OCI-LY1 (cell line): ENCODE data around the gene LIMS2.

Experiments
- H2AFZ ChIP-seq: fragments of 200-600 bp; sonication (generic), shearing (Covaris generic); 2 replicates; pipeline ENCODE4 v1.6.0; 2014; ENCODE audit warnings: antibody characterized with exemption, mild to moderate bottlenecking, low read length
- H3F3A ChIP-seq: fragments of 200-600 bp; sonication (generic), shearing (Covaris generic); 2 replicates; pipeline ENCODE4 v1.6.0; 2014; ENCODE audit warnings: mild to moderate bottlenecking, antibody characterized with exemption, low read length, moderate library complexity; ENCODE audit not compliant: insufficient read depth
- H3K27ac ChIP-seq: fragments of 200-600 bp; sonication (generic); 2 replicates; pipeline ENCODE4 v1.5.1; 2014; ENCODE audit warnings: low read length, mixed run types, mild to moderate bottlenecking, low read depth; ENCODE audit not compliant: poor library complexity, severe bottlenecking
- H3K27me3 ChIP-seq: fragments of 200-600 bp; sonication (generic); 2 replicates; pipeline ENCODE4 v1.6.0; 2014; ENCODE audit warnings: antibody characterized with exemption, mild to moderate bottlenecking, low read length, moderate library complexity; ENCODE audit not compliant: insufficient read depth
- H3K36me3 ChIP-seq: fragments of 200-600 bp; sonication (generic); 2 replicates; pipeline ENCODE4 v1.6.1; 2014; ENCODE audit warnings: mild to moderate bottlenecking, antibody characterized with exemption, low read length, moderate library complexity, mixed read lengths; ENCODE audit not compliant: insufficient read depth
- H3K4me1 ChIP-seq: fragments of 200-600 bp; sonication (generic); 2 replicates; pipeline ENCODE4 v1.5.1; 2014; ENCODE audit warnings: mild to moderate bottlenecking, low read length, moderate library complexity; ENCODE audit not compliant: insufficient read depth, severe bottlenecking
- H3K4me2 ChIP-seq: fragments of 200-600 bp; sonication (generic), shearing (Covaris generic); 2 replicates; pipeline ENCODE4 v1.6.1; 2014; ENCODE audit warnings: low read length
- H3K4me3 ChIP-seq: fragments of 200-600 bp; sonication (generic); 2 replicates; pipeline ENCODE4 v1.5.1; 2014; ENCODE audit warnings: low read length, low read depth, mild to moderate bottlenecking, mixed read lengths; ENCODE audit not compliant: poor library complexity, severe bottlenecking
- H3K79me2 ChIP-seq: fragments of 200-600 bp; shearing (Covaris generic); 2 replicates; pipeline ENCODE4 v1.6.1; 2016; ENCODE audit warnings: mixed run types, low read length, mixed read lengths; ENCODE audit not compliant: insufficient read depth
- H3K9ac ChIP-seq: fragments of 200-600 bp; sonication (generic), shearing (Covaris generic); 2 replicates; pipeline ENCODE4 v1.6.1; 2014; ENCODE audit warnings: mild to moderate bottlenecking, low read length, mixed read lengths
- H3K9me2 ChIP-seq: fragments of 200-600 bp; sonication (generic), shearing (Covaris generic); 2 replicates; pipeline ENCODE4 v1.6.1; 2014; ENCODE audit warnings: low read depth, mild to moderate bottlenecking, low read length, mixed read lengths
- H3K9me3 ChIP-seq: fragments of 200-600 bp; shearing (Covaris generic); 2 replicates; pipeline ENCODE4 v1.6.1; 2014; ENCODE audit warnings: low read length, mixed read lengths
- H4K20me1 ChIP-seq: fragments of 200-600 bp; sonication (generic), shearing (Covaris generic); 2 replicates; pipeline ENCODE4 v1.6.0; 2016; ENCODE audit warnings: mild to moderate bottlenecking, low read length; ENCODE audit not compliant: insufficient read depth
- CTCF ChIP-seq: fragments of 200-600 bp; sonication (generic), shearing (Covaris generic); IDR thresholded peaks from 2 replicates; pipeline ENCODE4 v1.5.1; 2017; ENCODE audit warnings: mild to moderate bottlenecking, antibody characterized with exemption, low read length, moderate library complexity, mixed read lengths
- EZH2 ChIP-seq: fragments of 200-600 bp; sonication (generic), shearing (Covaris generic); IDR thresholded peaks from 2 replicates; pipeline ENCODE4 v1.8.0; 2017; ENCODE audit warnings: borderline replicate concordance, mixed run types, mild to moderate bottlenecking, antibody characterized with exemption, low read length, moderate library complexity, mixed read lengths

Gene LIMS2

DNA sequence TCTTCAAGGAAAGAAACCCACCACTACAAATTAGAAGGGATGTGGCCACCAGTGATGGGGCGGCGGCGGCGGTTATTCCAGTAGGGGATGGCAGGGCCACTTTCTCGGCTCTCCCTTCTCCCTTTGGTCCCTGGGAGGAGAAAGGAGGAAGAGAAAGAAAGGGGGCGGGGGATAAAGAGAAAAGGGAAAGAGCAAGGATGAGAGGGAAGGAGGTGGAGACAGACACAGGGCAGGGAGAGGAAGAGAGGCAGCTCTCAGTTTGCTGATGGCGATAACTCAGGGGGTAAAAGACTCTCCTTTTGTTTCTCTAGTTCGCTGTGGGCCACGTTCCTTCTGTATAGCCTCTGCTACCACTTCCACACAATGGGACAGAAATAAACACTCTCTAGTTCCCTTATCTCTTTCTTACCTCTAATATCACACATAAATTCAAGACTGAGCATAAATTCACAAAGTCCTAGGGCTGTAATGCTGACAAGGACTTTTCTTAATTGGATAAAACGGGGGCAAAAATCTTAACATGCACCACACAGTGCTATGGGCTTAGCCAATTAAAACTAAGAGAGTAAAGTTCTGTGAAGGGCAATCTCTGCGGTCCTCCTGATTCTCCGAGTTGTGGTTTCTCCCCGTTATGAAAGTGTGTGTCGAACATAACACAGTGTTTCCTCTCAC is 40.6 kb upstream of the LIMS2 start:
- H3K9me2 ChIP-seq, result no peaks in the 10 kb centered on the region
- H4K20me1 ChIP-seq, result no peaks in the 10 kb centered on the region
- no peak overlapping the region for H3K4me3 ChIP-seq
- H3K36me3 ChIP-seq, result peaks cover 74% of the 10 kb centered on the region
- H3K9ac ChIP-seq, result no peak overlapping the region
- no peaks in the 10 kb centered on the region for H3K27me3 ChIP-seq
- H3K4me2 ChIP-seq, result no peak overlapping the region
- no peaks in the 10 kb centered on the region for H3K9me3 ChIP-seq
- no peak overlapping the region for H2AFZ ChIP-seq
- H3F3A ChIP-seq, result no peaks in the 10 kb centered on the region
- H3K4me1 ChIP-seq, result no peaks in the 10 kb centered on the region
- TF ChIP-seq CTCF, result no peak
- no peak for TF ChIP-seq EZH2
- no peak overlapping the region for H3K27ac ChIP-seq
- no peaks in the 10 kb centered on the region for H3K79me2 ChIP-seq

GRCh38 chr2:127713562-127713961 is 38.2 kb upstream of the LIMS2 start:
- H3K9me2 ChIP-seq, result no peaks in the 10 kb centered on the region
- H3K79me2 ChIP-seq, result no peaks in the 10 kb centered on the region
- no peak overlapping the region for H3K4me2 ChIP-seq
- no peak overlapping the region for H3K9ac ChIP-seq
- H3K4me3 ChIP-seq, result no peak overlapping the region
- peaks cover 71% of the 10 kb centered on the region for H3K36me3 ChIP-seq
- H3F3A ChIP-seq, result no peaks in the 10 kb centered on the region
- TF ChIP-seq CTCF (no peak), EZH2 (no peak)
- no peak overlapping the region for H2AFZ ChIP-seq
- no peak overlapping the region for H3K27ac ChIP-seq
- H3K9me3 ChIP-seq, result no peaks in the 10 kb centered on the region
- no peaks in the 10 kb centered on the region for H3K27me3 ChIP-seq
- H4K20me1 ChIP-seq, result no peaks in the 10 kb centered on the region
- no peaks in the 10 kb centered on the region for H3K4me1 ChIP-seq

GRCh38 chr2:127712999-127713398 is 37.7 kb upstream of the LIMS2 start:
- Histone ChIP-seq H3K27me3 (no peaks in the 10 kb centered on the region), H3K9me3 (no peaks in the 10 kb centered on the region), H2AFZ (no peak overlapping the region), H4K20me1 (no peaks in the 10 kb centered on the region), H3K27ac (no peak overlapping the region), H3K36me3 (peaks cover 71% of the 10 kb centered on the region), H3K4me1 (no peaks in the 10 kb centered on the region), H3F3A (no peaks in the 10 kb centered on the region), H3K4me2 (no peak overlapping the region), H3K4me3 (no peak overlapping the region), H3K9me2 (no peaks in the 10 kb centered on the region), H3K79me2 (no peaks in the 10 kb centered on the region), H3K9ac (no peak overlapping the region)
- TF ChIP-seq CTCF (no peak), EZH2 (no peak)
